Adrenal gland (tissue), 19 donors: ENCODE results near the gene KEL. TPM values are rescaled to one million over a fixed set of nuclear protein-coding genes. Genes with fewer than 3 reads are reported as not detected.

Experiments used
- DNase-seq, 7 donors: peaks; one replicate each; pipeline ENCODE4 v3.0.0-alpha.2; 2019 to 2020
- H3K27ac ChIP-seq, 5 donors: fragments of 200-600 bp; sonication (generic) in 4 of 5; 1 replicate in 3 of 5; 2 replicates in 2 of 5; pipeline versions ENCODE4 v1.5.1 to v1.8.0; 2016 to 2020; ENCODE audit warnings: mild to moderate bottlenecking in 1 of 5
- H3K27me3 ChIP-seq: fragments of 200-600 bp; 2 replicates; pipeline ENCODE4 v1.8.0; 2021
- H3K36me3 ChIP-seq, 2 donors: fragments of 200-600 bp; replicated peaks in 1 of 2; 1 replicate in 1 of 2; 2 replicates in 1 of 2; pipeline versions ENCODE4 v1.5.1 to v1.8.0; 2018 to 2022
- H3K4me1 ChIP-seq, 2 donors: fragments of 200-600 bp; replicated peaks in 1 of 2; 1 replicate in 1 of 2; 2 replicates in 1 of 2; pipeline versions ENCODE4 v1.5.1 to v1.8.0; 2018 to 2021
- H3K4me3 ChIP-seq, 4 donors: fragments of 200-600 bp; sonication (generic) in 3 of 4; one replicate each; pipeline ENCODE4 v1.5.1; 2016 to 2018
- H3K9me3 ChIP-seq, 3 donors: fragments of 200-600 bp; sonication (generic) in 1 of 3; replicated peaks in 1 of 3; 1 replicate in 2 of 3; 2 replicates in 1 of 3; pipeline versions ENCODE4 v1.5.1 to v1.8.0; 2016 to 2021
- POLR2A ChIP-seq, 2 donors: fragments of 450-650 bp; IDR thresholded peaks; one replicate each; pipeline ENCODE4 v1.6.1; 2017; ENCODE audit warnings: antibody characterized with exemption in 2 of 2, mild to moderate bottlenecking in 2 of 2, moderate library complexity in 1 of 2
- WGBS, 4 donors: extraction: QIAGEN DNeasy Blood & Tissue Kit in 2 of 4; methylation state at CpG; one replicate each; pipeline versions ENCODE4 v1.1.5 to v1.1.7; 2013 to 2017; 5-methylcytosine and 5-hydroxymethylcytosine counted together
- intact Hi-C, 2 donors: fragments of 100-400 bp; cut with DNase I; formaldehyde crosslinking; loops; one replicate each; pipeline versions ENCODE4 v1.14.1 to v1.15.0; 2022 to 2023
- long read RNA-seq, 10 donors: library from polyadenylated mRNA in 3 of 10; unstranded in 2 of 10; stranded (forward) in 1 of 10; transcript quantifications; one replicate each; pipeline ENCODE4 v2.0.0 and lab custom pipeline, GENCODE V29; 2021 to 2026
- polyA plus RNA-seq, 3 donors: library from polyadenylated mRNA; stranded (reverse); fragments of 200-250 nt in 2 of 3; fragments of 350-450 nt in 1 of 3; fragmentation: Illumina TruSeq in 1 of 3; extraction: RNeasy Lipid Tissue Mini Kit (QIAGEN cat#74804) in 1 of 3; gene quantifications; one replicate each; pipeline ENCODE4 v1.2.3, GENCODE V29; 2013 to 2014
- total RNA-seq, 9 donors: library from RNA; depleted of rRNA in 4 of 9; stranded (reverse); fragments of >200 nt in 4 of 9; fragments of 120-200 nt in 1 of 9; fragmentation: NEBNext Ultra II Directional in 1 of 9; extraction: Animal tissue kit (Norgen Biotek cat#: 25700) in 1 of 9; gene quantifications; one replicate each; pipeline versions ENCODE4 v1.1.0 to v1.2.4, GENCODE V29; 2013 to 2023
- TF ChIP-seq, protein P1 (sequence below), 6 experiments: fragments of 450-650 bp in 4 of 6; fragments of 200-600 bp in 2 of 6; sonication (generic) in 1 of 6; IDR thresholded peaks; 1 replicate in 5 of 6; 2 replicates in 1 of 6; pipeline versions ENCODE4 v1.5.1 to v1.8.0; 2016 to 2021; ENCODE audit warnings: antibody characterized with exemption in 6 of 6, mild to moderate bottlenecking in 2 of 6, moderate library complexity in 1 of 6
- donor health status: healthy with polysubstance abuse.
- donor health status: Bipolar disorder and iron deficiency.
- donor health status: DM: yes; HTN: yes; CAD: no.
- donor health status: DM: no; HTN: no; CAD: no.
- donor health status: DM: no; HTN: no; CAD: no.
- donor health status: DM: yes; HTN: yes; CAD: no.

Gene KEL, protein sequence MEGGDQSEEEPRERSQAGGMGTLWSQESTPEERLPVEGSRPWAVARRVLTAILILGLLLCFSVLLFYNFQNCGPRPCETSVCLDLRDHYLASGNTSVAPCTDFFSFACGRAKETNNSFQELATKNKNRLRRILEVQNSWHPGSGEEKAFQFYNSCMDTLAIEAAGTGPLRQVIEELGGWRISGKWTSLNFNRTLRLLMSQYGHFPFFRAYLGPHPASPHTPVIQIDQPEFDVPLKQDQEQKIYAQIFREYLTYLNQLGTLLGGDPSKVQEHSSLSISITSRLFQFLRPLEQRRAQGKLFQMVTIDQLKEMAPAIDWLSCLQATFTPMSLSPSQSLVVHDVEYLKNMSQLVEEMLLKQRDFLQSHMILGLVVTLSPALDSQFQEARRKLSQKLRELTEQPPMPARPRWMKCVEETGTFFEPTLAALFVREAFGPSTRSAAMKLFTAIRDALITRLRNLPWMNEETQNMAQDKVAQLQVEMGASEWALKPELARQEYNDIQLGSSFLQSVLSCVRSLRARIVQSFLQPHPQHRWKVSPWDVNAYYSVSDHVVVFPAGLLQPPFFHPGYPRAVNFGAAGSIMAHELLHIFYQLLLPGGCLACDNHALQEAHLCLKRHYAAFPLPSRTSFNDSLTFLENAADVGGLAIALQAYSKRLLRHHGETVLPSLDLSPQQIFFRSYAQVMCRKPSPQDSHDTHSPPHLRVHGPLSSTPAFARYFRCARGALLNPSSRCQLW
- total RNA-seq (1 to 10 TPM in 1 of 9 donors, under 1 TPM in 3, not detected in 5; 0.45 to 1.2 (median 0.74) TPM), polyA plus RNA-seq (under 1 TPM; 0.15 to 0.56 (median 0.37) TPM)
- long read RNA-seq, donor 1 = 0 reads
- long read RNA-seq, donor 2, partial matches to known transcripts = 0 of 1 reads
- long read RNA-seq, donor 2, other reads (novel, unspliced or antisense) = 0 of 1 reads
- long read RNA-seq, donor 3 = 0 reads
- long read RNA-seq, donor 4 = 0 reads
- long read RNA-seq, donor 5 = 0 reads
- long read RNA-seq, donor 6 = 0 reads
- long read RNA-seq, donor 7 = 0 reads
- long read RNA-seq, donor 8 = 0 reads
- long read RNA-seq, donor 9 = 0 reads
- long read RNA-seq, donor 10, partial matches to known transcripts = 0 of 1 reads
- long read RNA-seq, donor 10, other reads (novel, unspliced or antisense) = 0 of 1 reads

DNA sequence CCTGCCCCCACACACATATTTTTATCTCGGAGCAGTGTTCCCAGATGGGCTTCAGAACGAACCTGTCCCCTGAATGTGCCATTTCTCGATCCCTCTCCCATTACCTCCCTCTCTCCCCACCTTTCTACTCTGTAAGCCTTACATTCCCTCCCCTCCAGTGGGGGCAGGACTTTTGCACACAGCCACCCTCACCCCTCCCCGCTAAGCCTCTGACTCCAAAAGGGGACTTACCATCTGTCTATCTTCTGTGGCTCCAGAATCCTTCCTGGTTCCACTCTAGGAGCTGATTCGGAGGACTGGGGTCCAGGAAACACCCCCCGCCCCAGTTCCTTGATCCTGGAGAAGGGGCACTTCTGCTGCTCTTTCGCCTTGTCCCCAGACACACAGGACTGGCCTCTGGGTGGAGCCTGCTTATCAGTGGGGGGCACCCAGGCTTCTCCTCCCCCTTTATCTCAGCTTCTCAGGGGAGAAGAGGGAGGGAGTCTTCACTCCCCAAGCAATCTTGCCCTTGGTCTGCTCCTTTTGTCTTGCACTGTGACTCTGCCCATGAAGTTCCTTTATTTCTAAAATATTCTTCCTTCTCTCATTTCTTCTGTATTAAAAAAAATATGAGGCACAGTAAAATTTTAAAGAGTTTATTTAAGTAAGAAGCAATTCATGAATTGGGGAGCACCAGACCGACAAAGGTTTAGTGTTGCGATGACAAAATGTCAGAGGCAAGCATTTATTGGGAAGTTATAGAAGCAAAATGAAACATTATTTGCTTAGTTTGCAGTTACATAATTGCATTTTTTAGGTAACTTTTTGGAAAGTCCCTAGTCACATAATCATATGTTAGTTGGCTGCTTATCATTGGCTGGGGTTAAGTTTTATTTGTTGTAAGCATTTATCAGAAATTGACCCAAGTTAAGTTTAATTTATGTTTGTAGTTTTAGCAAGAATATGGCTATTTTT, at the start of gene KEL:
TSS of gene KEL (minus strand) at position 391 of the 954 bp plus-strand sequence. CDS start at position 234, 157 bp downstream.
- no peak within 1 kb of the TSS for H3K27ac ChIP-seq
- 69 to 76% (median 73%) methylated on average over 9 of the region's 9 CpGs for WGBS, 4 donors
- intact Hi-C loops = no loop called here
- no peaks in the 10 kb centered on the region for H3K27me3 ChIP-seq
- DNase-seq = no peak
- no peak within 1 kb of the TSS for H3K4me3 ChIP-seq
- TF ChIP-seq, protein P1, sequence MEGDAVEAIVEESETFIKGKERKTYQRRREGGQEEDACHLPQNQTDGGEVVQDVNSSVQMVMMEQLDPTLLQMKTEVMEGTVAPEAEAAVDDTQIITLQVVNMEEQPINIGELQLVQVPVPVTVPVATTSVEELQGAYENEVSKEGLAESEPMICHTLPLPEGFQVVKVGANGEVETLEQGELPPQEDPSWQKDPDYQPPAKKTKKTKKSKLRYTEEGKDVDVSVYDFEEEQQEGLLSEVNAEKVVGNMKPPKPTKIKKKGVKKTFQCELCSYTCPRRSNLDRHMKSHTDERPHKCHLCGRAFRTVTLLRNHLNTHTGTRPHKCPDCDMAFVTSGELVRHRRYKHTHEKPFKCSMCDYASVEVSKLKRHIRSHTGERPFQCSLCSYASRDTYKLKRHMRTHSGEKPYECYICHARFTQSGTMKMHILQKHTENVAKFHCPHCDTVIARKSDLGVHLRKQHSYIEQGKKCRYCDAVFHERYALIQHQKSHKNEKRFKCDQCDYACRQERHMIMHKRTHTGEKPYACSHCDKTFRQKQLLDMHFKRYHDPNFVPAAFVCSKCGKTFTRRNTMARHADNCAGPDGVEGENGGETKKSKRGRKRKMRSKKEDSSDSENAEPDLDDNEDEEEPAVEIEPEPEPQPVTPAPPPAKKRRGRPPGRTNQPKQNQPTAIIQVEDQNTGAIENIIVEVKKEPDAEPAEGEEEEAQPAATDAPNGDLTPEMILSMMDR (IDR thresholded peaks at IDR 0.05) = no peak
- TF ChIP-seq POLR2A (IDR thresholded peaks at IDR 0.05) = no peak
- H3K4me1 ChIP-seq = no peaks in the 10 kb centered on the region
- H3K36me3 ChIP-seq = no peaks in the 10 kb centered on the region
- no peaks in the 10 kb centered on the region for H3K9me3 ChIP-seq

DNA sequence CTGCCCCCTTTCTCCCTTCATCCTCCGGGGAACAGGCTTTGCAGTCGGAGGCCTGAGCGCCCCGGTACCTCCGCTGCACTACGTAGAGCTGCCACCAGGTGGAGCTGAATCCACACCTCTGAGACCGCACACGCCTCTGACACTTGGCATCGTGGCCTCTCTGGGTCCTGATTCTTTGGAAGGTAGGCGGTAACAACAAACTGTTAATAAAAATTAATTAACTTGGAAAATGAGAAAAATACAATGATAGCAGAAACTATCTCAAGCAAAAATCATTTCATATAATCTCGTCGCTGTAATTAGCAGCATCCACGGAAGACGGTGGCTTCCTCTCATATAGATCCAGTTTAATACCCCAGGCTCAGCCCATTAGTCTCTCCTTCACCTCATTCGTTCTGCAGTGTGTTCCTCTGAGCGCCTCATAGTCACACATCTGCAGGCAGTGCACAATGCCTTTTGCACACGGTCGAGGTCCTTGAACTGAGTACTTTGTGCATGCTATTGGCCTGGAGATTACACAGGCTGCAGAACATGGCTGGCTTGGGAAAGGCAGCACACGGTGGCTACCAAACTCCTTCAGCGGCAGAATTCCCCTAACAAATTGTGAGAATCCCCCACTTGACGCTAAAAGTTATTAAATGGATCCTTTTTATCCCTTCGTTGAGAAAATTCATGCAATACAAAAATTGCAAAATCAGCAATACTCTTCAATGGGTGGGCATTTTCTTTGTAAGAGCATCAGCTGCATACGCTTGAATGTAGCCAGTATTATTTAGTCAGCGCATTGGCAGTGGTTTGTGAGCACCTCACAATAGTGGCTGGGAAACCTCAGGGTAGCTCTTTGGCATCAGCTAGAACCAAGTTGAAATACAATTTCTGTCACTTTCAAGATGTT, 46.1 kb upstream of the KEL start:
- no peaks in the 10 kb centered on the region for H3K4me1 ChIP-seq
- peak; percentile 63 to 91 (median 78) for DNase-seq
- no peaks in the 10 kb centered on the region for H3K27me3 ChIP-seq
- intact Hi-C loops = loop anchor here (2.0 to 10.0 kb wide), 3 partner anchors 133 to 209 kb away; no protein-coding TSS in a partner anchor
- no peaks in the 10 kb centered on the region for H3K9me3 ChIP-seq
- no peak overlapping the region for H3K27ac ChIP-seq
- no peak overlapping the region for H3K4me3 ChIP-seq
- 38 to 41% (median 40%) methylated on average over 24 of the region's 24 CpGs for WGBS, 4 donors
- TF ChIP-seq, protein P1 (IDR thresholded peaks at IDR 0.05) = peak; percentile 88 to 97 (median 94)
- no peak for TF ChIP-seq POLR2A (IDR thresholded peaks at IDR 0.05)
- H3K36me3 ChIP-seq = no peaks in the 10 kb centered on the region

DNA sequence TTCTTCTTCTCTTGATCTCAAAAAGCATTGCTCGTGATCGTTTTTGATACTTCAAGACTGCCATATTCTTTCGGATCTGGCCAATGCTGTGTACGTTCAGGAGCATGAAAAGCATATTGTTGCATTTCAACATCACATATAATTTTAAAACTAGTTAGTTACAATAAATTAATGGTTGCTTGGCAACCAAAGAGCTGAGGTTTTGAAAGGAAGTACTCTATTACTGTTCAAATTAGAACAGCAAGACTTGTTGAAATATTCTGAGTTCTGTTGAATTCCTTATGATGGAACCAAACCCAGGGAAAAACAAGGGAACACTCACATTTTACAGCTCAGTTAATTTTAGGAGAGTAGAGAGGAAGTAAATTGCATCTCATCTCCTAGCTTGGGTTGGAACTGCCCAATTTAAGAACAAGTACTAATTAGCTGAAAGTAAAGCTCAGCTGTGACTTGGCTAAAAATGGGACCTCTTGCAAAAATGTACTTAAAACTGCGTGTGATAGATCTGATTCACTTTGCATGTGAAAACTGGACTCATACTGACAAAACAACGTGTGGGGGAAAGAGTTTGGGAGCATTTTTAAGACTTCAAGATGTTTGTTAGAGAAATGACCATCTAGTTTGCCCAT, 43.6 kb upstream of the KEL start:
- Histone ChIP-seq H3K4me1 (no peaks in the 10 kb centered on the region), H3K27ac (no peak overlapping the region), H3K4me3 (no peak overlapping the region), H3K9me3 (no peaks in the 10 kb centered on the region), H3K36me3 (no peaks in the 10 kb centered on the region), H3K27me3 (no peaks in the 10 kb centered on the region)
- DNase-seq = no peak
- TF ChIP-seq, protein P1 (IDR thresholded peaks at IDR 0.05) = no peak
- no peak for TF ChIP-seq POLR2A (IDR thresholded peaks at IDR 0.05)
- intact Hi-C loops = loop anchor here (5.0 to 10.0 kb wide), 2 partner anchors 131 to 212 kb away; no protein-coding TSS in a partner anchor
- WGBS, 4 donors = 57 to 69% (median 63%) methylated on average over 6 of the region's 6 CpGs
